NCI-H526 treated with DMSO at 0.1 percent for 48 hours (cell line): ENCODE measurements around the gene NPC1.
"Not testable (repeated sequence)": the region's sequence is repeated elsewhere in the genome, so short reads cannot be mapped to it uniquely, and the experiment has no call there.

ENCODE experiments used
- DNase-seq: peaks from one replicate; lab custom pipeline; 2025; lab: John Stamatoyannopoulos, UW

NPC1 gene

GRCh38 chr18:23609390-23610023 is 23.2 kb upstream of the NPC1 start:
- no peak for DNase-seq

- no peak for DNase-seq
Observed at GRCh38 chr18:23608211-23608610, 21.9 kb upstream of the NPC1 start.

GRCh38 chr18:23605941-23606340 is 19.6 kb upstream of the NPC1 start:
- no peak for DNase-seq

GRCh38 chr18:23599809-23600208 is 13.5 kb upstream of the NPC1 start:
- no peak for DNase-seq

- DNase-seq = no peak
Observed at GRCh38 chr18:23596183-23596582, 9.9 kb upstream of the NPC1 start.

GRCh38 chr18:23595591-23595990 is 9.3 kb upstream of the NPC1 start:
- no peak for DNase-seq

GRCh38 chr18:23593720-23594119 is 7.4 kb upstream of the NPC1 start:
- DNase-seq = no peak

- no peak for DNase-seq
Observed at GRCh38 chr18:23592911-23593310, 6.6 kb upstream of the NPC1 start.

GRCh38 chr18:23591011-23591410 is 4.7 kb upstream of the NPC1 start:
- no peak for DNase-seq

- DNase-seq = no peak
Observed at GRCh38 chr18:23588836-23589560, 2.7 kb upstream of the NPC1 start.

- DNase-seq = no peak
Observed at GRCh38 chr18:23587220-23587642, 925 bp upstream of the NPC1 start.

- DNase-seq = no peak
Observed at GRCh38 chr18:23585897-23586248, 433 bp downstream of the NPC1 start.

- no peak for DNase-seq
Observed at GRCh38 chr18:23585007-23585871, 1.1 kb downstream of the NPC1 start.

- DNase-seq = no peak
Observed at GRCh38 chr18:23584019-23584983, 2.0 kb downstream of the NPC1 start.

GRCh38 chr18:23583071-23583865 is 3.0 kb downstream of the NPC1 start:
- no peak for DNase-seq

GRCh38 chr18:23580677-23581367 is 5.5 kb downstream of the NPC1 start:
- no peak for DNase-seq

- no peak for DNase-seq
Observed at GRCh38 chr18:23578891-23579653, 7.2 kb downstream of the NPC1 start.

GRCh38 chr18:23578067-23578701 is 8.1 kb downstream of the NPC1 start:
- no peak for DNase-seq

GRCh38 chr18:23577521-23577920 is 8.8 kb downstream of the NPC1 start:
- not testable (repeated sequence) for DNase-seq
